Measurements from ENCODE around the gene SCN1B.

Gene SCN1B

DNA sequence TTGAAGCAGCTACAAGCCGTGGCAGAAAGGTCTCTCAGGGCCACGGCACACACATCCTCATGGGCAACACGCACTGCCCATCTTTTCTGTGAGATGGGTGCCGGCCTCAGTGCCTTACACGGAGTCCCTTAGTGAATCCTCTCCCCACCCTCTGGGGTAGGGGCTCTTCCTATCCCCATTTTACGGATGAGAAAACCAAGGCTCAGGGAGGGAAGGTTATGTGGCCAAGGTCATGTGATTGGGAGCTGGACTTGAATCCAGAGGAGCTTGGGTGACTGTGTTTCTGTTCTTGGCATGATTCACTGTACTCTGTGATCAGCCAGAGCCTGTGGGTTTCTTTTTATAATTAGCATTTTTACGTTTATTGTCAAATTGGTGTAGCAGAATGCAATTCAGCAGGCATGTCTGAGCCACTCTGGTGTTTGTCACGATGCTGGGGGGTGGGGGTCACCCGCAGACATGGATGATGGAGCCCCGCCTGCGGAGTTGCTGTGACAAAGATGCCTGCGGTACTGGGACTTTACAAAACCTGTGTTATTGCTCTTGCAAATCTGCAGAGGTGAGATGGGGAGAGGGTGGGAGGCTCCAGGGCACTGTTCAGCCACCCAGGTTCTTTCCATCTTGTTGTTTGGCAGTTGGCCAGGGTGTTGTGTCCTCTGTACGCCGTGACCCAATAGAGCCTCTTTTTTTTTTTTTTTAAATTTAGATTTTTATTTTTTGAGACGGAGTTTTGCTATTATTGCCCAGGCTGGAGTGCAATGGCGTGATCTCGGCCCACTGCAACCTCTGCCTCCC is 4.5 kb downstream of the SCN1B start:
- ATAC-seq = no peak
- Mint-ChIP-seq H3K27ac (no peak overlapping the region), H3K36me3 (no peaks in the 10 kb centered on the region), H3K4me3 (no peak overlapping the region), H3K27me3 (peaks cover 43% of the 10 kb centered on the region), H3K4me1 (peaks cover 33% of the 10 kb centered on the region), H3K9me3 (no peaks in the 10 kb centered on the region)

DNA sequence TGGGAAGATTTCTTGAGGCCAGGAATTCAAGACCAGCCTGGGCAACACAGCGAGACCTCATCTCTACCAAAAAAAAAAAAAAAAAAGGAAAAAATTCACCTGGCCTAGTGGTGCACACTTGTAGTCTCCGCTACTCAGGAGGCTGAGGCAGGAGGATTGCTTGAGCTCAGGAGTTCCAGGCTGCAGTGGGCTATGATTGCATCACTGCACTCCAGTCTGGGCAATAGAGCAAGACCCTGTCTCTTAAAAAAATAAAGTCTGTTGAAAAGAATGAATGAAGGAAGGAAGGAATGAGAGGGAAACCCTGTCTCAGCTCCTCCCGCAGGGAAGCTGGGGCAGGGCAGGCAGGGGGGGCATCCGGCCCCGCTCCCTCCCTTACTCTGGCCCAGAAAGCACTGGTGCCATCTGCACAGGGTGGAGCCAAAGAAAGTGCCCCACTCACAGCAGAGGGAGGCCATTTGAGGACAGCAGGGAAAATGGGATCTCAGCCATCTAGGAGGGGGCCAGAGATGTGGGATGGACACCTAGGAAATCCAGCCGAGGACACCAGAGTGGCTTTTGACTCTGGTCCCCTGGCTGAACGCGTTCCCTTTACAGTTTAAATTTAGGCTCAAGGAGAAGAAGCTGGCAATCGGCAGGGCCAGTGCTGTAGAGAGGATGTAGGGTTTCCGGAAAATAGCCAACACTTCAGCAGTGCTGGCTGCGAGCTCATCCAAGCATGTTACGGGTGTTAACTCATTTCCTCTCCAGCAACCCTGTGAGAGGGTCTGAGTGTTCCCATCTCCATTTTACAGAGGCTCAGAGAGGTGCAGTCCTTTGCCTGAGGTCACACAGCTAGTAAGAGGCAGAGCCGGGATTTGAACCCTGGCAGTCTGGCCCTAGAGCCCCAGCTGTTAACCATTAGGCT is 7.7 kb downstream of the SCN1B start:
- H3K27ac Mint-ChIP-seq = peak overlapping the region; percentile 46
- no peaks in the 10 kb centered on the region for H3K36me3 Mint-ChIP-seq
- H3K27me3 Mint-ChIP-seq = peaks cover 50% of the 10 kb centered on the region
- H3K4me3 Mint-ChIP-seq = no peak overlapping the region
- peaks cover 49% of the 10 kb centered on the region for H3K4me1 Mint-ChIP-seq
- H3K9me3 Mint-ChIP-seq = no peaks in the 10 kb centered on the region
- ATAC-seq = peak; percentile 52

DNA sequence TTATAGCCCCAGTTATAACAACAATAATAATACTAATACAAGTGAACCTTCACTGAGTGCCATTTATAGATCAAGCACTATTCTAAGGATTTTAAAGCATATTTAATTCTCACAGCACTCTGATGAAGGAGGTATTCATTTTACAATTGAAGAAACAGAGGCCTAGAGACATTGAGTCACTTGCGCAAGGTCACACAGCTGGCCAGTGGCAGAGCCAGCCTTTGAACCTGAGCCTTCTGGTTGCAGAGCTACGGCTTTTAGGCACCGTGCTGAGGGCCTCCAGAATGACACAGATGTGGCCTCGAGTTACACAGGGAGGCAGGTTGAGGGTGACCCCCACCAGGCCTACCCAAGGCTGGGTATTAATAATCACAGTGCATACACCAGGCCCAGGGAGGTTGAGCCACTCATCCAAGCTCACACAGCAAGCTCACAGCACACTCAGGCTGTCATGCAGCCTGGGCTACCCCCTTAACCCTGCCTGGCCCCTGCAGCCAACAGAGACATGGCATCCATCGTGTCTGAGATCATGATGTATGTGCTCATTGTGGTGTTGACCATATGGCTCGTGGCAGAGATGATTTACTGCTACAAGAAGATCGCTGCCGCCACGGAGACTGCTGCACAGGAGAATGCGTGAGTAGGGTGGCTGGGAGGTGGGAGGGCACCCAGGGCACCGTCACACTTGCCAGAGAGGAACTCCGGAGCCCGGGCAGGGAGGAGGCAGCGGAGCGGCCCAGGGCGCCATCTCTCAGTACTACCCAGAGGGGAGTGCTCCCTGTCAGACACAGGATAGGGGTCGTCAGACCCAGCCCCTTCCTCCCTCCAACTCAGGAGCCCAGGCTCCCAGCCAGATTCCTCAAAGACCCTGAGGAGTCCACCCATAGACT is 8.6 kb downstream of the SCN1B start:
- H3K9me3 Mint-ChIP-seq = no peaks in the 10 kb centered on the region
- H3K27ac Mint-ChIP-seq = peak overlapping the region; percentile 46
- peak; percentile 56 for ATAC-seq
- H3K27me3 Mint-ChIP-seq = peaks cover 50% of the 10 kb centered on the region
- no peaks in the 10 kb centered on the region for H3K36me3 Mint-ChIP-seq
- peaks cover 49% of the 10 kb centered on the region for H3K4me1 Mint-ChIP-seq
- peak overlapping the region; percentile 22 for H3K4me3 Mint-ChIP-seq

DNA sequence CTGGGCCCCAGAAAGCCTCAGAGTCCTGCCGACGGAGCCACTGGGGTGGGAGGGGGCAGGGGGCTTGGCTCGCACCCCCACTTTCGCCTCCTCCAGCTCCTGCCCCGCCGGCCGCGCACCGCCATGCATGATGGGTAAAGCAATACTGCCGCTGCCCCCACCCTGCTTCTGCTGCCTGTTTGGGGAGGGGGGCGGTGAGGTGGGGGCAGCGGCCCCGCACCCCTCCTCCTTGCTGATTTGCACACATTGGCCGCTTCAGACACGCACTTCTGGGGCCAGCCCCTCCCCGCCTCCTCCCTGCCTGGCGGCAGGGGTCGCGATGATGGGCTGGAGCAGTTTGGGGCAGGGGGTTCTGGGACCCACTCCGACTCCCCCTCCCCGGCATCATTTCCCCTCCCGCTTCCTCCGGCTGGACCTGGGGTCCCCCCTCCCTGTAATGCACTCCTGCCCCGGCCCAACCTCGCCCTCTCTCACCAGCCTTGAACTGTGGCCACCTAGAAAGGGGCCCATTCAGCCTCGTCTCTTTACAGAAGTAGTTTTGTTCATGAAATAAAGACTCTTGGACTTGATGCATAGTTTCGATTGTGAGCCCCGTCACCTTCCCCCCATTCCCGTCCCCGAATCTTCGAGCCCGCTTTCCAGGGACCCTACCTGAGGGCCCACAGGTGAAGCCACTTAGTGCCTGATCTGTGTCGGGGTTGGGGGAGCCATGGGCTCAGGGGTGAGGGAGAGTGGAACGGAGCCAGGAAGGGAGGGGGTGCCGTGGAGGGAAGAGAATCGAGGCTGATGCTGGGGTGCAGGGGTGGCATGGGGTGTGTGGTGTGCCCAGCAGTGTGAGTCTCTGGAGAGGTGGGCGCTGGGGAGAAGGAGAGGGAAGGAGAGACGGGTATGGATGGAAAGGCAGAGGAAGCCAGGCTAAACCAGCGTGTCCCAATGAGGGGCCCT is 9.9 kb downstream of the SCN1B start:
- ATAC-seq = peak; percentile 5
- Mint-ChIP-seq H3K9me3 (no peaks in the 10 kb centered on the region), H3K27ac (peak overlapping the region; percentile 49), H3K4me3 (peak overlapping the region; percentile 62), H3K4me1 (peaks cover 57% of the 10 kb centered on the region), H3K36me3 (no peaks in the 10 kb centered on the region), H3K27me3 (peaks cover 54% of the 10 kb centered on the region)

DNA sequence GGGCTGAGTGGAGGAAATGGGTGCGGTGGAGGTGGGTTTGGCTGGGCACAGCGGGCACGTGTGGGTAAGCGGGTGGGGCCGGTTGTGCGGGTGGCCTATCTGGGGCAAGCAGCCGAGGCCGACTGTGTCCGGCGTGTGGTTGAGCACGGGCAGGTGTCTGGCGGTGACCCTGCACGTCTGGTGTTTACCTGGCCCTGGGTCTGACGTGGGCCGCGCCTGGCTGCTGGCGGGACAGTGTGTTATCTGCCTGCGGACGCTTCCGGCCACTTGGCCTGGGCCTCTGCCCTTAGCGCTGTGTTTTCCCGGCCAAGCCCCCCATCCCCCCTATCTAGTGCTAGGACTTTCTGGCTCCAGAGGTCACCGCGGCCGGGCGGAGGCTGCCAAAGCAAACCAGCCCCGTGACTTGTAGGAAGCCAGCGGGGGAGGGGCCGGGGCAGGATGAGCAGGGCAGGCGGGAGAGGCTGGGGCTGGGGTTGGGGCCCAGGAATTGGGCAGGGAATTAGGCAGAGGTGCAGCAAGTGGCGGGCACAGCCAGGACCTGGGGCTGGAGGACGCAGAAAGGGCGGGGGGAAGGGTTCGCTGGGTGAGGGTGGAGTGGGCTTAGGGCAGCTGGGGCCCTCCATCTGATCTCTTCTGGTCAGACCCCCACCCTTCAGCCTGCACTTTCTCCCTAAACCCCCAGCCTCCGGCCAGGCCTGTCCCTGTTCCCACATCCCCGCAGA is 10.7 kb downstream of the SCN1B start:
- Mint-ChIP-seq H3K27ac (peak overlapping the region; percentile 49), H3K36me3 (no peaks in the 10 kb centered on the region), H3K4me1 (peaks cover 66% of the 10 kb centered on the region), H3K9me3 (no peaks in the 10 kb centered on the region), H3K27me3 (peaks cover 55% of the 10 kb centered on the region), H3K4me3 (peak overlapping the region; percentile 62)
- ATAC-seq = no peak

DNA sequence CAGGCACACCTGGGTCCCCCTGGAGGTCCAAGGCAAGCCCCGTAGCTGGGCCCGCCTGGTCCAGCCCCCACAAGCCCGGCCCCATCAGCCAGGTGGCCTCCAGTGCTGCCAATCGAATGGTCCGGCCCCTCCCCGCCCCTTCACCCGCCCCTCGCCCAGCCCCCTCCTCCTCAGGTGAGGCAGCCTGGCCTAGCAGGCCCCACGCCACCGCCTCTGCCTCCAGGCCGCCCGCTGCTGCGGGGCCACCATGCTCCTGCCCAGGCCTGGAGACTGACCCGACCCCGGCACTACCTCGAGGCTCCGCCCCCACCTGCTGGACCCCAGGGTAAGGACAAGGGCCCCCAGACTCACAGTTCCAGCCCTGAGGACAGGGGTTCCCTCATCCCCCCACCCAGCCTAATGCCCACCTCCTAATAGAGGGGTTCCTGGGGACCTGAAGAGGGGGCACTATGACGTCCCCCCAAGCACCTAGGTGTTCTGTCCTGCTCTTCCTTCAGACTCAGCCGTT is 11.3 kb downstream of the SCN1B start, which contains the start of gene HPN:
Gene HPN, plus strand, starts transcription at position 174 of the 508 bp plus-strand sequence. CDS start 786 bp downstream, outside the sequence.
- H3K27ac Mint-ChIP-seq = peak within 1 kb of the TSS; percentile 49
- H3K36me3 Mint-ChIP-seq = no peaks in the 10 kb centered on the region
- no peak for ATAC-seq
- H3K9me3 Mint-ChIP-seq = no peaks in the 10 kb centered on the region
- peaks cover 67% of the 10 kb centered on the region for H3K4me1 Mint-ChIP-seq
- peaks cover 55% of the 10 kb centered on the region for H3K27me3 Mint-ChIP-seq
- H3K4me3 Mint-ChIP-seq = peak within 1 kb of the TSS; percentile 62

DNA sequence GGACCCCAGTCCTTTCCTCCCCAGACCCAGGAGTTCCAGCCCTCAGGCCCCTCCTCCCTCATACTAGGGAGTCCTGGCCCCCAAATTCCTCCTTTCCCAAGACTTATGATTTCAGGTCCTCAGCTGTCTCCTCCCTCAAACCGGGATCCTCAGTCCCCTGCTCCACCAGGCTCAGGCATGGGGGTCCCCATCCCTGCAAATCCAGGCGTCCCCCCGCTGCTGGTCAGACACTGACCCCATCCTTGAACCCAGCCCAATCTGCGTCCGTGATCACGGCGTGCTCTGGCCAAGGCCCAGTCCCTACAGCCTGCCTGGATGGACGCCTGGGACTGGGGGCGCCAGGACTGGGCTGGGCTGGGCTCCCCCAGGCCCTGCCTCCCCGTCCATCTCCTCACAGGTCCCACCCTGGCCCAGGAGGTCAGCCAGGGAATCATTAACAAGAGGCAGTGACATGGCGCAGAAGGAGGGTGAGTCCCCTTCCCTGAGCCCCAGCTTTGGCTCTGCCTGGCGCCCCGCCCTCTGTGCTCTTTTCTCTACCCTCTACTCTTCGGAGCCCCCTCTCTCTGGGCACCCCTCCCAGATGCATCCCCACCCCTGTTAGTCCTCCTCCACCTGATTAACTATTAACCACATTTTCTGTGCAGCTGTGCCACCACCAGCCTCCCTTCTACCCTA is 11.9 kb downstream of the SCN1B start:
- ATAC-seq = no peak
- Mint-ChIP-seq H3K27ac (no peak overlapping the region), H3K9me3 (no peaks in the 10 kb centered on the region), H3K4me1 (peaks cover 64% of the 10 kb centered on the region), H3K4me3 (no peak overlapping the region), H3K27me3 (peaks cover 55% of the 10 kb centered on the region), H3K36me3 (no peaks in the 10 kb centered on the region)

DNA sequence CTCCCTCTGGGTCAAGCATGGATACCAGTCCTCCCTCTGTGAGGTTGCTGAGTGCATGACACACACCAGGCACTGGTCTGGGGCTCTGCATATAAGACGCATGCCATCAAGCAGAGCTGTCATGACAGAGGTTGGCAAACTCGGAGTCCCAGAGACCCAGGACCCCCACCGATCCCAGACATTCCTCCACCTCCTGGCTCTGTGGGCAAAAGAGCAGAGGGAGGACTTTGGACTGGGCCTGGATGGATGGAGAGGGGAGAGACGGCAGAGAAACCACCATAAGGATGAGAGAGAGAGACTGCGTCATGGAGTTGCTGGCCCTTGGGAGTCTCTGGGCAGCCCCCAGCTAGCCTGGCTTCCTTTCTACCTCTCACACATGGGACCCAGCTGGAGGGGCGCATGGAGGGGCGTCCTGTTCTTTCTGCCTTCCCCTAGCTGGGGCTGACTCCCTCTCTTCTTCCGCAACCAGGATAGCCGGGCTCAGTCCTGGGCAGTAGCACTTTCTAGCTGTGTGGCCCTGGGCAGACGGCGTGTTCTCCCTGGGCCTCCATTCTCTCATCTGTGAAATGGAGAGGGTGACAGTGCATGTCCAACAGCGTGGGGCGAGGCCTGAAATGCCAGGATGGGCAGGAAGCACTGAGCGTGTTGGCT is 12.8 kb downstream of the SCN1B start:
- Mint-ChIP-seq H3K4me1 (peaks cover 56% of the 10 kb centered on the region), H3K27me3 (peaks cover 61% of the 10 kb centered on the region), H3K4me3 (no peak overlapping the region), H3K27ac (no peak overlapping the region), H3K36me3 (no peaks in the 10 kb centered on the region), H3K9me3 (no peaks in the 10 kb centered on the region)
- no peak for ATAC-seq

DNA sequence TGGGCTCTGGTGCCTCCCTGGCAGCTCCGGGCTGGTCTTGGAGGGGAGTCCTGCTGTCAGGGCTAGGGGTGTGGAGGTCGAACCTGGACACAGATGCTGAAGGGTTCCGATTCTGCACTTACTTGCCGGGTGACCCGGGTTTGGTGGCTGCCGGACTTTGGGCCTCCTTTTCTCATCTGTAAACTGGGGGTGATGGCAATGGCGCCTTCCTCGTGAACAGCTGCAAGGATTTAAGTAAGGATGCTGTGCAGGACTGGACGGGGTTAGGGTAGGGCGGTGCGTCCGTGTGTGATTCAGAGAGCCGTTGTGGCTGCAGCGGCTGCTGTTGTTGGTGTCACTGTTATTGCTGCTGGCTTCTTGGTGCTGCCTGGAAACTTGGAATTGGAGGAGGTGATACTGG is 13.6 kb downstream of the SCN1B start:
- H3K9me3 Mint-ChIP-seq = no peaks in the 10 kb centered on the region
- no peak overlapping the region for H3K4me3 Mint-ChIP-seq
- H3K4me1 Mint-ChIP-seq = peaks cover 48% of the 10 kb centered on the region
- H3K27me3 Mint-ChIP-seq = peaks cover 61% of the 10 kb centered on the region
- ATAC-seq = no peak
- H3K27ac Mint-ChIP-seq = no peak overlapping the region
- no peaks in the 10 kb centered on the region for H3K36me3 Mint-ChIP-seq

DNA sequence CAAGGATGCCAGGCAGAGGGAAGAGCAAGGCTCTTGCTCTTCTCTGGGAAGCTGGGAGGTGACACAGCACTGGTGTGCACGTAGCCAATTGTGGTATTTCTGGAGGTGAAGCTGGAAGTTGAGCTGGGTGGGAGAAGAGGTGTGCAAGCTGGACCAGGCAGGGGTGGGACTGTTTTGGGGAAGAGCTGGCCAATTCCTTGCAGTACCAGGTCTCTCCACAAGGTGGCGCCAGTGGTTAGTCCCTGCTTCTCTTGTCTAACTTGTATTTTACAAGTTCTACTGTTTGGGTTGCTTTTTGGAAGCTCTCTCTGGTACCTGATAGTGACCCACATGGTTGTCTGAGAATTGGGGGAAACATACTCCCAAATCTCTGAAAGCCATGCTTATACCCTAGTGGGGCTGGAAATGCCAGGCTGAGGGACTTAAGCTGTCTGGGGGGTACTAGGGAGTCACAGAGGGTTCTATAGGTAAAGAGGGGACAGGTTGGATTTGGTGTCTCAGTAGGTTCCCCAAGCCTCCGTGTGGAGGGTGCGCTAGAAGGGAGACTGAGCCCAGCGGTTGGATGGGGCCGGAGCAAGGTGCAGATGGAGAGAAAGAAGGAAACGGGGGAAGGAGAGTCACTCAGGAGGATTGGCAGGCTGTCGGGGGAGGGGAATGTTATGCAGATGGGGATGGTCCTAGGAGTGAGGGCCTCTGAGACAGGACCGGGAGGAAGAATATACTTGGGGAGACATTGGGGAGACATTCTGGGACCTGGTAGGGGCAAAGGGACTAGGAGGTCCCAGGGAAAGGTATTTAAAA is 14.2 kb downstream of the SCN1B start:
- Mint-ChIP-seq H3K4me3 (no peak overlapping the region), H3K36me3 (no peaks in the 10 kb centered on the region), H3K4me1 (peaks cover 42% of the 10 kb centered on the region), H3K9me3 (no peaks in the 10 kb centered on the region), H3K27ac (peak overlapping the region; percentile 12), H3K27me3 (peaks cover 61% of the 10 kb centered on the region)
- no peak for ATAC-seq

DNA sequence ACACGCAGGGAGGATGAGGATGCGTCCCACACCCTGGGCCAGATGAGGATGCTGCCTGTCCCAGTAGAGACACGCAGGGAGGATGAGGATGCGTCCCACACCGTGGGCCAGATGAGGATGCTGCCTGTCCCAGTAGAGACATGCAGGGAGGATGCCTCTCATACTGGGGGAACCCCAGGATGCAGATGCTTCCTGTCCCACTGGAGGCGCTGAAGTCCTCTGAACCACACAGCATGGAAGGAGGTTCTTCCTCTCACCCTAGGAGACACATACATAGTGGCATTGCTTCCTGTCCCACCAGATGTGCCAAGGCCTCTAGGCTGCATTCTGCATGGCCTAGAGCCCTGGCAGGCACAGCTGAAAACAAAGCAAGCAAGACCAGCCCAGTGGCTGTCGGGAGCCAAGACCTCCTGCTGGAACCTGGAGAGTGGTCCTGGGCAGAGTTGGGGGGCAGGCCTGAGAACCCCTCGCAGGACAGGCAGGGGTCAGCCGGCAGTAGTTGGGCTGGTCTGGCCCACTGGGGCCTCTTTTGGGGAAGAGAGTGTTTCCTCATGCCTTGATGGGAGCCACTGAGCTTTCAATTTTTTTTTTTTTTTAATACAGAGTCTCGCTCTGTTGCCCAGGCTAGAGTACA is 15.5 kb downstream of the SCN1B start:
- H3K9me3 Mint-ChIP-seq = no peaks in the 10 kb centered on the region
- H3K36me3 Mint-ChIP-seq = no peaks in the 10 kb centered on the region
- peak; percentile 83 for ATAC-seq
- H3K4me3 Mint-ChIP-seq = no peak overlapping the region
- no peak overlapping the region for H3K27ac Mint-ChIP-seq
- H3K27me3 Mint-ChIP-seq = peaks cover 51% of the 10 kb centered on the region
- peaks cover 32% of the 10 kb centered on the region for H3K4me1 Mint-ChIP-seq
